ENCODE results near the gene E4F1.

GRCh38 chr16:2211923-2212347 lies 11.5 kb upstream of the E4F1 start:
- TF ChIP-seq NR2C1 (IDR thresholded peaks at IDR 0.05) (no peak), TAF1 (IDR thresholded peaks at IDR 0.05; ENCODE audit: borderline replicate concordance, low read depth, low read length) (no peak), BRCA1 (IDR thresholded peaks at IDR 0.05; ENCODE audit: low read depth, low read length) (no peak), RCOR1 (conservative IDR thresholded peaks at IDR 0.05; ENCODE audit: low read depth, low read length) (no peak), ZZZ3 (IDR thresholded peaks at IDR 0.05; ENCODE audit: control insufficient read depth, insufficient read length, low read depth) (no peak), SMAD1 (IDR thresholded peaks at IDR 0.05; ENCODE audit: low read depth, partially characterized antibody) (no peak), CHD2 (IDR thresholded peaks at IDR 0.05; ENCODE audit: borderline replicate concordance, low read depth, low read length) (no peak)
- TF ChIP-seq, protein P1, sequence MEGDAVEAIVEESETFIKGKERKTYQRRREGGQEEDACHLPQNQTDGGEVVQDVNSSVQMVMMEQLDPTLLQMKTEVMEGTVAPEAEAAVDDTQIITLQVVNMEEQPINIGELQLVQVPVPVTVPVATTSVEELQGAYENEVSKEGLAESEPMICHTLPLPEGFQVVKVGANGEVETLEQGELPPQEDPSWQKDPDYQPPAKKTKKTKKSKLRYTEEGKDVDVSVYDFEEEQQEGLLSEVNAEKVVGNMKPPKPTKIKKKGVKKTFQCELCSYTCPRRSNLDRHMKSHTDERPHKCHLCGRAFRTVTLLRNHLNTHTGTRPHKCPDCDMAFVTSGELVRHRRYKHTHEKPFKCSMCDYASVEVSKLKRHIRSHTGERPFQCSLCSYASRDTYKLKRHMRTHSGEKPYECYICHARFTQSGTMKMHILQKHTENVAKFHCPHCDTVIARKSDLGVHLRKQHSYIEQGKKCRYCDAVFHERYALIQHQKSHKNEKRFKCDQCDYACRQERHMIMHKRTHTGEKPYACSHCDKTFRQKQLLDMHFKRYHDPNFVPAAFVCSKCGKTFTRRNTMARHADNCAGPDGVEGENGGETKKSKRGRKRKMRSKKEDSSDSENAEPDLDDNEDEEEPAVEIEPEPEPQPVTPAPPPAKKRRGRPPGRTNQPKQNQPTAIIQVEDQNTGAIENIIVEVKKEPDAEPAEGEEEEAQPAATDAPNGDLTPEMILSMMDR (IDR thresholded peaks at IDR 0.05 in 2 of 3, conservative IDR thresholded peaks at IDR 0.05 in 1 of 3; ENCODE audit: control insufficient read depth in 2 of 3, extremely low read depth in 1 of 3, insufficient read depth in 1 of 3, low read depth in 3 of 3, low read length in 3 of 3): no peak
